ENCODE measurements around the gene CCDC187.
A peak's percentile ranks its signal among the peaks of the same experiment; 100 is the strongest.

The CCDC187 gene

DNA sequence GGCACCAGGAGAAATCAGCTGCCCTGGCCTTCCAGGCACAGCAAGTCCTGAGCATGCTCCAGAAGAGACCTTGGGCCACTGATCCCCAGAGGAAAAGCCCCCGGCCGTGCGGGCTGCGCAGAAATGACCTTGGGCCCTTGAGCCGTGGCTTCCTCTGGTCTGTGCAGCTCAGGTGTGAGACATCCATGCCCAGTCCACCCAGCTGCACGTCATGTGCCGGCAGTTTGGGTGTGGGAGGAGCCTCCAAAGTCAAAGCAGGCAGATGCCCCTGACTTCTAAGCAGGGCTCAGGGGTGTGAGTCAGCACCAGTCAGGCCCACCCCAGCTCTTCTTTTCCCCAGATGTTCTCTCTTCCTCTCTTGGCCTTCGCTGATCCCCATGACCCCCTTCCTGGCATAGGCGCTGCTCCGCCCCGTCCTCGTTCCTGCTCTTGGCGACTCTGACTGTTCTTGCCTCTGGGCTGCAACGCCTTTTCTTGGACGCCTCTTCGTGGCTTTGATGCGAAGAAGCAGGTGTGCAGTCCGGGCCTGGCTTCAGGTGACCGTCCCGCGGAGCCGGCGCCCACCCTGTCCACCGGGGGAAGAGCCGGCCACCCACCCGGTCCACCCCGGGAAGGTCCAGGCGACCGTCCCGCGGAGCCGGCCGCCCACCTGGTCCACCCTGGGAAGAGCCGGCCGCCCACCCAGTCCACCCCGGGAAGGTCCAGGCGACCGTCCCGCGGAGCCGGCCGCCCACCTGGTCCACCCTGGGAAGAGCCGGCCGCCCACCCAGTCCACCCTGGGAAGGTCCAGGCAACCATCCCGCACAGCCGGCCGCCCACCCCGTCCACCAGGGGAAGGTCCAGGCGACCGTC, 52.4 kb downstream of the CCDC187 start:
- DNase-seq = no peak

DNA sequence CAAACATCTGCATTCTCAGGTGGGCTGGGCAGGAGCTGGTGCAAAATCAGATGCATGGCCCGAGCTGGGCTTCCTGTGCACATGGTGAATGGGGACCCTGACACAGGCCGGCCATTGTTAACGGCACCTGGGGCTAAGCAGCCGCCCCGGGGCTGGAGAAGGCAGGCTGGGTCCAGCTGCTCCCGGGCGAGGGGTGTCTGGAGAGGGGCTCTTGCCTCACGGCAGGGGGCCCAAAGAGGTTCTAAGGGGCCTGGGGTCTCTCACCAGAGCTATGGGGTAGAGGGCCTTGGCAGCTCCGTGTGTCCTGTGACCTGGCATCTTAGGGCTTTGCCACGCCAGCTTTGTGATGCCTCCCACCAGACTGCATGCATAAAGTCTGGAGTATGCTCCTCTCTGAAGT, 53.2 kb downstream of the CCDC187 start:
- DNase-seq = no peak

DNA sequence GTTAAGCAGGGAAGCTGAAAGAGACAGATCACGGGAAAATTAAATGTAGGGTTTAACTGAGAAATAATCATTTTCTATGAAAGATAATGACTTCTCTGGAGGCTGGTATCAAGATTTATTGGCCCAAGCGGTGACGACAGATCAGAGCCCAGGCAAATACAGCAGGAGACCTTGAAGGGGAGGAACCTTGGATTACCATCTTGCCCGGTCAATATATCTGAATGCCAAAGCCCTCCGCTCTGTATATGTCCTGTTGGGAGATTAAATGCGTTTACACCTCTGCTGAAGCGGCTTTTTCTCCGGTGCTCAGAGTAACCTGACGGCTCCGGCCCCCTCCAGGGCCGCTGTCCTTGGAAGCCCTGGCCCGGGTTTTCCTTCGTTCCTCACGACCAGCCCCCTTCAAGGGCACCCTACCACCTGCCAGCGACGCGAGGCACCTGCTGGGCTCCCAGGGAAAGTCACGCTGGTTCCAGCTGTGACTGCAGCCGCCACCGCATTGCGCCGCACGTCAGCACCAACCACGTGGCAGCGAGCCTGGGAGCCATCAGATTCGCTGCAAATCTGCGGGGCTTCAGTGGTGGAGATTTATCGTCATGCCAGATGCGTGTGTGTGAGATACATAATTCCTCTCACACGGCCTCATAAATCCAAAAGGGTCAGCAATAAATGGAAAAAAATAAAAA, 53.9 kb downstream of the CCDC187 start:
- no peak for DNase-seq

DNA sequence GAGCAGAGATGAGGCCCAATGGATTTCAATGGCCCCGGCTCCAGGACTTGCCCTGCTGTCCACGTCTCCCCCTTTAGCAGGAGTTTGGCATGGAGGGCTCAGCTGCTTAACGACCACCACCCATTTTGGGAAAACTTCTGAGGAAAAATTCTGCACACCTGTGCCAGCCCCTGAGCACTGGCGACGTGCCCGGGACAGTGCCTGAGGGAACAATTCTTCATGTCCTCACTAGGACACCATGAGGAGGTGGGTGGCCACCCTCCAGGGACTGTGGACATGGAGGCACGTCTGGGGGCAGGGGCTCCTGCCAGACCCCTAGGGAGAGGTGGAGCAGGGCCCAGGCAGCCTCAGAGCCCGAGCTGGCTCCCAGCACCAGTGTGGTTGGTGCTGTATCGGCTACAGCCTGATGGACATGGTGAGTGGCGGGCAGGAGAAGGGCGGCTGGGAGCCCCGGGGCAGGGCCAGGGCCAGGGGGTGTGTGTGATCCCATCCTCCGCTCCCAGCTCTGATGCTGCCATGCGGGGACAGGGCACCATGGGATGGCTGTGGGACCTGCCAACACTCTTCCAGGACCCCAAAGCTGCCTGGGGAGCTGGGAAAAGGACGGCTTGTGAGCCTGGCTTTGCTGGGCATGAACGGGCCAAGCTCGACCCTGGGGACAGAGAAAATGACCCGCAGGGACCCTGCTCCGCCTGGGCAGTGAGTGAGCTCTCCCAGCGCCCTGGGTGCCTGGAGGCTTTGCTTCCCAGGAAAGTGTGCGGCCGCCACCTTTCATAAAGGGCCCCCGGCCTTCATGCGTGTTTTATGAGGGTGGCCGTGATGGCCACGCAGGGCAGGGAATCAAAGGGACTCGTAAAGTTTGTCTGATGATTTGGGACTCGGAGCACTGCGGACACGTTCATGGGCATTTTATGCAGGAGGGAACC, 54.7 kb downstream of the CCDC187 start:
- DNase-seq = no peak

DNA sequence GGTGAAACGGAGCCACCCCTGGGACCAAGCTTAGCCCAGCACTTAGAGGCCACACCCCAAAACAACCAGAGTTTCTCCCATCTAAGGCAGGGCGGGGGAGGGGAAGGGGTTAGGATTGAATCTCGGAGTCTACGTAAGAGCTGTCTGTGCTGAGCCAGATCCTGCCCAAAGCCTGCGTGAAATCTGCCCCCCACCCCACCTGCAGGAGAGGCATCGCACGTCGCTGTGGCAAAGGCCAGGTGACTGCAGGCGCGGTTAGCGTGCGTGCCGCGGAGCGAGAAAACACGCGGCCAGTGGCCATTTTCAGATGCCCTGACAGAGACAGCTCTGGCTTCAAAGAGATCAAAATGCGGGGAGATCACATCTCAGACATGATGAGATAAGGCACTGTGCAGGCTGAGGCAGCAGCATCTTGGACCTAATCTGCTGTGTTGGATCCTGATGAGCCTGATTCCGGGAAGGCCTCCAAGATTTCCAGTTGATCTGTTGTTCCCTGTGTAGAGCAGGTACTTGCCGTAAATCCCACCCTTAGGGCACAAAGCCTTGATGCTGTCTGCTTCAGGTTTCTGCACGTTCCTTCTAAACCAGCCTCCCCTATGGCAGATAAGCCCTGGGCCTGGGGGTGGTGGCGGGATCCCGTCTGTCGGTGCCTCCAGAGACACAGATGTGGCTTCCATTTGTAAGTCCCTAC, 55.8 kb downstream of the CCDC187 start:
- DNase-seq = no peak

DNA sequence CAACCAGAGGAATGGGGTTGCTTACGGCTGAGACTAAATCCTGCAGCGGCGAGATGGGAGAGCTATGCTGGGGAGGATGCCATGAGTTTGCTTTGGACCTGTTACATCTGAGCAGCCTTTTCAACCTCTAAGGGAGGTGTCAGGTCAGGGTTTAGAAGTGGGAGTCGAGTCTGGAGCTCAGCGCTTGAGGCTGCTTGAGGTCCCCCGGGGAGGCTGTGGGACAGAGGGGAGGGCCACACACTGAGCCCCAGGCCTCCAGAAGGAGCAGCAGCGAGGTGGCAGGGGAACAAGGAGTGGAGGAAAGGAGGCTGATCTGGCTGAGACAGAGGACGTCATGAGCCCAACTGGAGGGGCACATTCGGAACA, 56.4 kb downstream of the CCDC187 start:
- no peak for DNase-seq

DNA sequence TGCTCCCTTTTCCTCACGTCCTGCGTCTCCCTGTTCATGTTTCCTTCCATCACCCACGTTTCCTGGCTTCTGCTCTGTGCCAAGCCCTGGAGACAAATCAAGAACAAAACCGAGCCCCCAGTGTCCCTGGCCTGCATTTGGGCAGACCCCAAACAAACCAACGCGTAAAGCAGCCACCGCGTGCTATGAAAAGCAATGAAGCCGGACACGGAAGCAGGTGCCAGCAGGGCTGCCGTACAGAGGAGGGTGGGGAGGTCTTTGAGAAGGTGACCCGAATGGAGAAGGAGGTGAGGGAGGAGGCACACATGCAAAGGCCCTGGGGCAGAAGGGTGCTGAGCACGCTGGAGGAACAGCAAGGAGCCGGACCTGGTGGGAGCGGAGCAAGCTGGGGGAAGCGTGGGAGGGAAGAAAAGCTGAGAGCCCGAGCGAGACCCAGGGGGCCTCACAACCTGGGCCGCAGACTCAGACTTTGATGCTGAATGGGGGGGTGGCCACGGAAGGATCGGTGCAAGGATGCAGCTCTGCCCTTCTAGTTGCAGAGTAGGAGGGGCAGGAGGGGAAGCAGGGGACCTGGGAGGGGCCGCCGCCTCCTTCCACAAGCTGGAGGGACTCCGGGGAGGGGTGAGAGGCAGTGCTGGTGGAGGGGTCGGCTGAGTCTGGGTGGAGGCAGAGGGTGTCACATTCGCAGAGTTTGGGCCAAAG, 56.9 kb downstream of the CCDC187 start:
- DNase-seq = no peak

DNA sequence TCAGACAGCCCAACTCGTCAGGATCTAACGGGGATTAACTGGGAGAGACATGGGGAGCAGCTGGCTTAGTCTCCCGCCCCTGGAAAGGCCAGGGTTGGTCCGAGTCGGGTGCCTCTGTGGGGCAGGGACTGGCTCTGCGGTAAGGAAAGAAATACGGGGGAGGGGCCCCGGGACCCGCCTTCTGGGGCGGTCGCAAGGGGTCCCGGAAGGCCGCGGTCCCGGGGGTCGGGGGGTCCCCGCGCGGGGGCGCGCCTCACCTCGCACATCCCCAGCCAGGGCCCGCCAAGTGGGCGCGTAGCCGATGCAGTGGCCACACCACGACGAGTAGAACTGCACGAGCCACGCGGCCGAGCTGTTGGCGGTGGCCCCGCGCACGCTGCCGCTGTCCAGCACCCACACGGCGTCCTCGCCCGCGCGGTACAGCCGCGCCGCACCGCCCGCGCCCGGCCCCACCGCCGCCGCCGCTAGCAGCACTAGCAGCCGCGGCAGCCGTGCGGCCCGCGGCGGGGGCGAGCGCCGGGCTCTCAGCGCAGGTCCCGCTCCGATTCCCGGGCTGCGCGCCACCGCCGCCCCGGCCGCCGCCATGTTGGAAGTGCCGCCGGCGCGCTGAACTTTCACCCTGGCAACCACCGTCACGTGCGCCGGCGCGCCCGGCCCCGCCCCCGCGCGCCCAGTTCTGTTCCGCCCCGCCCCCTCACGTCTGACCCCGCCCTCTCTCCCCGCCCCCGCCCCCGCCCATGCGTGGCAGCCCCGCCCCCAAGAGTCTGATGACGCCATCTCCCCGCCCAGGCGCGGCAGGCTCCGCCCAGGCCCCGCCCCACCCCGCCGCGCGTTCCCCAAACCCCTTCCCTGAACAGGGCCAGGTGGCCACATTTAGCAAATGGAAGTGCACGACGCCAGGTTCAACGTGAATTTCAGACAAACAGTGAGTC, 58.4 kb downstream of the CCDC187 start, which contains the start of gene QSOX2:
Gene QSOX2 (minus strand): TSS at position 594 of the 932 bp plus-strand sequence. CDS start 9 bp downstream, at position 585.
- peak; percentile 90 for DNase-seq

DNA sequence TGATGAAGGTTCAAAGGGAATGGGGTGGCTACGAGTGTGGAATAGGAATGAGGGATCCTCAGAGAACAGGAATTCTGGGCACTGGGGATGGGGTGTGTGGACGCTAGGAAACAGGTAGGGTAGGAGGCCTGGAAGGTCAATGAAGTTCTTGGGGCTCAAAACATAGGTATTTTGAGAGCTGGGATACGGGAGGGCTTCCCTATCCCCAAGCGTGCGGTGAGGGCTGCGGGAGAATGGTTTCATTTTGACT, 59.0 kb downstream of the CCDC187 start:
- DNase-seq = no peak

DNA sequence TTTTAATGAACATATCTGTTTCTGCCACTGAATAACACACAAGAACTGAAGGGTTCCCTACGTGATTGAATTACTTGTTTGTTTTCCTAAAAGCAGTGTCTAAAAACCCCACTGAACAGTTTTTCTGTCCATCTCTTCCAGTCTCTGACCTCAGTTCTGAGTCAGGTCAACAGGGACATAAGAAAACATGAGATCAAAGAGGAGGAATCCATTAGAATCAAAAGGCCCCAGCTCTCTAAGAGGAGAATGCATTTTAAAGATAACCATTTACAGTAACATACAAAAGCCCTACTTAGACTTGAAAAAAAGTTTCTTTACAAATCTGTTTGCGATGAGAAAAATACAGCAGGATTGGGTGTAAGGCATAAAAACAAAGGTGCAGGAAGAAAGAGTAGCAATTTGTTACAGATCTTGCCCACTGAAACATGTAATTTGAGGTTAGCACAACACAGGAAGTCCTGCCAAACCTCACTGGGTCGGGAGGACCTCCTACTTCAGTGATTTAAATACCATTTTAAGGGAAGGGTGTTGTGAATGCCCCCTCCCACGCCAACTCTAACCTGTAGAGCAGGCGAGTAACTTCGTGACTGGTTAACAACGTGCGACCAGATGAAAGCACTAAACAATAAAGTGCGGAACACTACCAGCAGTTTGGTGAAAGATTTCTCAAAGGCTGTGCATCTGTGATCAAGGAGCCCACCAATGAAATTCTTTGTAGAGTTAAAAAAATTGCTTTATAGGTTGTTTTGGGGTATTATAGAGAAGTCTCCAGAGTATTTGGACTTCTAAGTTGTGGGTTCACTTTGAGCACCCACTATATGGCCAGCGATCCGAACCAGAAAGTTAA, 59.5 kb downstream of the CCDC187 start:
- peak; percentile 58 for DNase-seq

DNA sequence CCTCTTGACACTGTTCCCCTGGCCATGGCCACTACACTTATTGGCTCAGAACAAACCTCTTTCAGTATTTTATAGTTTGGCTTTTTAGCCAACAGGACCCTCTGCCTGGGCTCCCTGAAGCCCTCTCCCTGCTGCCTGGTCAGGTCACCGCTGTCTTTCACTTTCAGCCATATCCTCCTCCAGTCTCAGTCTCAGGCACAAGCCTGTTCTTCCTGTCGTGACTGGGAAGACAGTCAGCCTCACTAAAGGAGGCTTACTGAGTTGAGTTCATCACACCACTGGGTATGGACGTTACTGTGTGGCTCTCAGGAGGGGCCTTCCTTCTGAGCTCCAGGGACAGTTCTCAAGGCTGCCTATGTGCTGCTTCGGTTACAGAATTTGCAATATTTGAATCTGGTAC, 60.3 kb downstream of the CCDC187 start:
- no peak for DNase-seq

DNA sequence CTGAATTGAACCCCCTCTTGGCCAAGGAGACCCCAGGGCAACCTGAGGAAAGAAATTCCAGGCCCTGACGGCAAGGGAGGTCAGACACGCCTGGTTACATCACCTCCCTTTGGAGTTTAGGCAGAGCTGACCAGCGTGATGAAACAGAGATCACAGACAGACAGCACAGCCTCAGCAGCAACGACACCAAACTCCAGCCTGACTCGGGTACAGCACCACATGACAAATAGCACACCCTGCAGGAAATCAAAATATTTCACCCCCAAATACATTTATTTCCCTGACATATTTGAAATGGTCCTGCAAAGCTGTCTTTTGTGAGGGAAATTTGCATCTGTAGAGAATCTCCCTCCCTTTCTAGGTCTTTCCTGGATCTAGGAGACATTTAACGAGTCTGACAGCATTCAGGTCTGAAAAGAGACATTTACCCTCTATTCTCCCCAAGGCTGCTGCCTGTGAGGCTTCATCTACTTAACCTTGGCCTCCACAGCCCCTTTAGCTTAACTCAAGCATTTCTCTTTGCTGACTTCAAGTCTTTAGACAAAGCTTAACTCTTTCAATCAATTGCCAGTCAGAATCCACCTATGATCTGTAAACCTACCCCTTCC, 60.9 kb downstream of the CCDC187 start:
- peak; percentile 75 for DNase-seq

DNA sequence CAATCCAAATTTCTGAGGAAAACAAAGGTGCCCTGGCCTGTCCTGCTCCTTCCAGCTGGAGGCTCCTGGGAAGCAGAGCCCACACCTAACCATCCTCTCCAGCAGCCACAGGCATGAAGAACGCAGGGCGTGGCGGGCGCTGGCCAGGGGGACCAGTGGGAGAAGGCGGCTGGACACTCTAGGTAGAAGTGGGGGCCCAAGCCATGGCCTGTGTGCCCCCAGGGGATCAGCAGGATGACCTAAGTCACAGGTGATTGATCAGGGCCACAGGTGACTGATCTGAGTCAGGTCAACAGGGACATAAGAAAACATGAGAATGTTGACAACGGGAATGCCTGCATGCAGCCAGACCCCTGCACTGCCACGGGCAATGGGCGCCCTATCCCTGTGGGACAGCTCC, 61.6 kb downstream of the CCDC187 start:
- DNase-seq = no peak

DNA sequence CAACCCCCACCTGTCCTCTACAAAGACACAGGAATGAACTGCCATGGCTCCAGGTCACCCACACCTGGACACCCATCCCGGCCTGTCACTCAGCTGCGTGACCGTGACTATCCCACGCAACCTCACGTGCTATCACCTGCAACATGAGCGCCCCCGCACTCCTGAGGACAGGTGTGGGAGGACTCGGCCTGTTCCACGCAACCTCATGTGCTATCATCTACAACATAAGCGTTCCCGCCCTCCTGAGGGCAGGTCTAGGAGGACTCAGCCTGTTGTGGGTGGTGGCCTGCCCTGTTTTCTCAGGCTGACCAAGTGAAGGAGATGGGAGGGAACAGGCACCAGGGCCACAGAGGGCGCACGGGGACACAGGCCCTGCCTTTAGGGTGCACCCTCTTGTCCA, 62.4 kb downstream of the CCDC187 start:
- DNase-seq = no peak

DNA sequence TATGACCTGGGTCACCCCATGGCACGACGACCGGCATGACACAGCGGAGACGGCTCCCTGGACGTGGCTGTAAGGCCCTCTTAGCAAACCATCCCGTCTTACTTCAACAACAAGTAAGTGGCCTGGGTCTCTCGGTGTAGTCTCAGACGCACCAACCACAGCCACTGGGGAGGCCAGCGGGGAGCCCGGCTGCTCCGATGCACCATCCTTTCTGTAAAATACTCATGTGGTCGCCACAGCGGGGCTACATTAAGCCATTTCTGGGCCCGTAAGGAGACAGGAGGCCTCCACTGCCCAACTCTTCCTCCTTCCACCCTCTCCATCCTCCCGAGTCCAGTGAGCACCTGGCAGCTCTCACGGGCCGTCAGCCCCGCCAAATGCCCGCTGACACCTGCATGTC, 63.0 kb downstream of the CCDC187 start:
- no peak for DNase-seq

DNA sequence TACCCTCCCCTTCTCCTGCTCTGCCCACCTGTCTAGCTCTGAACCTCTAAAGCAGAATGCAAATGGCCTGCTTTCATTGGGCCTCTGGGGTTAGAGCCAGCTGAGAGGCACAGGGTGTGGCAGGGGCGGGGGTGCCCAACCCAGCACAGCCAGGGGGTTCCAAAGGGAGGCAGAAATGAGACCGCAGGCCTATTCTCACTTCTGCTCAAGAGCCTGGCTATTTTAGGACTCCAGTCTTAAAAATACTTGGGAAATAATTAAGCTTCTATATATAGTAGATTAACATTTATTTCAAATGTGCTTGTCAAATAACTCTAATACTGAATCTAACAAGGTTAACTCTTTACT, 63.9 kb downstream of the CCDC187 start:
- peak; percentile 40 for DNase-seq

DNA sequence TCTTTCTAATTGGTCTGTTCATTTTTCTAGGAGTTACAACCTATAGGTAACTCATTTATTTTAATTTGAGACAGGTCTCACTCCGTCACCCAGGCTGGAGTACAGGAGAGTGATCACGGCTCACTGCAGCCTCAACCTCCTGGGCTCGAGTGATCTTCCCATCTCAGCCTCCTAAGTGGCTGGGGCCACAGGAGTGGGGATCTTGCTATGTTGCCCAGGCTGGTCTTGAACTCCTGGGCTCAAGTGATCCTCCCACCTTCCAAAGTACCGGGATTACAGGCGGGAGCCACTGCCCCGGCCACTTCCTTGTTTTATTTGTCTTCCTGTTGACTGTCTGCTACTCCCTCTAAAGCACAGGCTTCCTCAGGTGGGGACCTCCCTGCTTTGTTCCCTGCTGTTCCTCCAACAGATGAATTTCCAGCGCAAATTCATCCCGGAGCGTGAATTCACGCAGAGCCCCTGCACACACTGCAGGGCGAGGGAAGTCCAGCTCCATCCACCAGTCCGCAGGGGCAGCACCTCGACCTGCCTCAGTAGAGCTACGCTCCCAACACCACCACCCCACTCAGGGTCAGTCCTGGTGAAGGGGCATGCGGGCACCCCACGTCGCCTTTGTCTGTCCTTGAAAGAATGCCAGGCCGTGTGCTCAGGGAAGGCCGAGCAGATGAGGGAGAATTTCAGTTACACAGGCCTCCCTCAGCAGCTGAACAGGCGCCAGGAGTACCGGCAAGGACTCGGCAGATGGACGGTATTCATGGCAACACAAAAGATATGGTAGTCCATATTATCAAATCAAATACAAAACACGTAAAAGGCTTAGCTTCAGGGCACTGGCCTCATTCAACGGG, 64.5 kb downstream of the CCDC187 start:
- no peak for DNase-seq

DNA sequence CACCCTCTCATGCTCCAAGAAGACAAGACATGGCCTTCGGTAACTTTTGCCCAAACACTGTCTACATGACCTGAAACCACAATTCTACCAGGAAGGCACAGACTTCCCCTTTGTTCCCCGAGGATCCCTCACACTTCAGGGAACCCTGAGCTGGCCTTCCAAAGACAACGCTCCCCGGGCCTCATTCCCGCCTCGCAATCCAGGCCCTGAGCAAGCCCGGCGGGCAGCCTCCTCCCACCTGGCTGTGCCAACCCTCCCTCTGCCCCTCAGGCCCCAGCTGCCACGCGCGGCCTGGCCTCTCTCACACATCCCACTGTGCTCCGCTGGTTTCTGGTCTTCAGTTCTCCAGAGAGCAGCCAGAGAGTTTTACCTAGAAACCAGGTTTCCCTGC, 65.6 kb downstream of the CCDC187 start:
- no peak for DNase-seq
